HUES48 (cell line): Measurements from ENCODE around the gene SLK.

Source experiments
- H3K27ac ChIP-seq: one replicate; pipeline ENCODE4 v1.7.0; 2013; ENCODE audit warnings: low read depth, low read length, inconsistent platforms
- H3K27me3 ChIP-seq: 2 replicates; pipeline ENCODE4 v1.6.1; 2013; ENCODE audit warnings: mild to moderate bottlenecking, low read length; ENCODE audit not compliant: control insufficient read depth, insufficient read depth
- H3K36me3 ChIP-seq: 2 replicates; pipeline ENCODE4 v1.6.1; 2013; ENCODE audit warnings: low read length; ENCODE audit not compliant: control insufficient read depth, insufficient read depth
- H3K4me1 ChIP-seq: 2 replicates; pipeline ENCODE4 v1.6.1; 2013; ENCODE audit warnings: mild to moderate bottlenecking, low read length; ENCODE audit not compliant: control insufficient read depth, insufficient read depth
- H3K4me3 ChIP-seq: 2 replicates; pipeline ENCODE4 v1.5.1; 2013; ENCODE audit warnings: mild to moderate bottlenecking, low read depth, low read length
- H3K9ac ChIP-seq: 2 replicates; pipeline ENCODE4 v1.6.1; 2013; ENCODE audit warnings: mild to moderate bottlenecking, low read depth, low read length, moderate library complexity
- H3K9me3 ChIP-seq: 2 replicates; pipeline ENCODE4 v1.6.1; 2013; ENCODE audit warnings: low read length; ENCODE audit not compliant: control insufficient read depth, insufficient read depth

The SLK gene

DNA sequence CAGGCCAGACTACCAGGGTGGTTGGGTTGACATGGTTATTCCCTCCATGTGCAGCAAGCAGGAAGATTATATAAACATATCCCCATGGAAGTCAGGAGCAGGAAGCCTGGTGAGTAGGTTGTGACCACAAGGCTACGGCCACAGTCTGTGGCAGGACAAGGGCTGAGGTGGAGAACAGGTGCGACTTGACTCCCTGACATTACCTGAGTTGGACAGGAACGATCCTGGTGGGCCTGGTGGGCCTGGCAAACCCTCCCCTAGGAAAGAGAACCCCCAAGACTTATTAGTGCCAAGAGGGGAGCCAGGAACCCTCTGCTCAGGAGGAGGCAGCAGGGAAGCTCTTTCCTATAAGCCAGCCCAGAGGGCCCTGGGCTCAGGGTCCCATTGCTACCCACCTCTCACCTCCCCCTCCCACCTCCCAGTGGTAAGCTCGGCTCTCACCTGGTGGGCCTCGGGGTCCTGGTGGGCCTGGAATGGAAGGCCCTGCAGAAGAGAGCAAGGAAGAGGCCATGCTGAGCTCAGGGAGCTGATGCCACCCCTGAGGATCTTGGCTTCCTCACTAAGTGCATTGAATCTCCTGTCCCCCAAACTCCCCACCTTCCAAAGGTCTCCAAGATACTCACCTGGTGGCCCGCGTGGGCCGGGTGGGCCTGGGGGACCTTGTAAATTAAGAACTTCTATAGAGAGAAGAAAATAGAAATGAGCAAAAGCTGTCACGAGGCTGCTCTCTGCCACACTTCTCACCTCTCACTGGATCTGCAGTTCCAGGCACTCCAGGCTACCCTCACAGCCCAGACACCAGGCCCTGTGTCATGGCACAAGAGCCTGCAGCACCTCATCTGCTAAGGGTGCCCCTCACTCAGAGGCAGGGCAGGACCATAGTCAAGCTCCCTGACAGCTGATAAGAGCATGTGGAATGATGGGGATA, 74.2 kb downstream of the SLK start:
- Histone ChIP-seq H3K4me1 (peaks cover 6% of the 10 kb centered on the region), H3K36me3 (no peaks in the 10 kb centered on the region), H3K4me3 (no peak overlapping the region), H3K9me3 (no peaks in the 10 kb centered on the region), H3K27ac (no peak overlapping the region), H3K9ac (no peak overlapping the region), H3K27me3 (no peaks in the 10 kb centered on the region)

DNA sequence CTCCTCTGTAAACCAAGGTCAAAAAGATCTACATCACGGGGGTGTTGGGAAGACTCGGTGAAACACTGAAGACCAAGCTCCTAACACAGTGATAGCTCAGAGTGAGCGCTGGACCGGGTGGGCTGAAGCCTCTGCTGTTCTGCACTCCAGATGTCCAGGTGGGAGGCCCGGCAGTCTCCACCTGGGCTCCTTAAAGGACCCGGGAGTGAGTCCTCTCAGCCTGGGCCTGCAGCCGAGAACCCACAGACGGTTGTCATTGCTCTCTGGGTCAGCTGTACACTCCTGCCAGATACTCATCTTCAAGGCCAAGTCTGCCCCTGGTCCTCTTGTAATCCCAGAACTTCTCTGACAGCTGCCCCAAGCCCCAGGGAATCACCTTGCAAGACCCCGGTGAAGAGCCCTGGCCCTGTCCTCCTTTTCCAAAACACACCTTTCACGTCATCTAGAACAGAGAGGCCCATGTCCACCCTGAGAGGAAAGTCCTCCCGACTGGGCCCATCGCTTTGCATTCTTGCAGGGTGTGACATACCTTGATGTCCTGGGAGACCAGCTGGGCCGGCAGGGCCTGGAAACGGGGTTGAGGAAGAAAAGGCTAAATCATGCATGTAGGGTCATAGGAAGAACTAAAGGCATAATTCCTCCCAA, 75.1 kb downstream of the SLK start:
- no peaks in the 10 kb centered on the region for H3K27me3 ChIP-seq
- H3K9me3 ChIP-seq: no peaks in the 10 kb centered on the region
- no peak overlapping the region for H3K9ac ChIP-seq
- no peak overlapping the region for H3K4me3 ChIP-seq
- H3K36me3 ChIP-seq: no peaks in the 10 kb centered on the region
- H3K27ac ChIP-seq: no peak overlapping the region
- H3K4me1 ChIP-seq: peaks cover 6% of the 10 kb centered on the region

DNA sequence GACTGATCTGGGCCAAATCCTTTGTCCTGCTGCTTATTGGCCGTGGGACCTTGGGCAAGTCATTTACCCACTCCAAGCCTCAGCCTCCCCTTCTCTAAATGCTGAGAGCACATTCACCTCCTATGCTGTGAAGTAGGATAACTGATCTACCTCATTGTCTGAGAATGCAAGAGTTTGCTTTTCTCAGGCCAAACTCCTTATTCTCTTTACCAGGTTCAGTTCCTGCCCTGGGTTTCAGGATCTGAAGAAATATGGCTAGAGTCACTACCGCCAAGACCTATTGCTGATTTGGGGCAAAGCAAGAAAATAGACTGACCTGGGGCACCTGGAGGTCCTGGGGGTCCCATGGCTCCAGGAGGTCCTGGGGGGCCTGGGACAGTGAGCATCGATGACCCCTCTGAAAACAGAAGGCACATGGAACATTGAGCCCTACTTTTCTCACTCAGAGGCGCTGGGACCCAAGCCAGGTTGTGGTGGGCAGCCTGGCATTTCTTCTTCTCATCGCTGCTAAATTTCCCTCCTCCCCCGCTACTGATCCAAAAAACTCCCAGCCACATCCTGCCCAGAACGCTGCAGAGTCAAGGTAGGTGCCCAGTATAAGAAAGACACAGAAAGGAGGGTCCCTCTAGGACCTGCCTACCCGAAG, 76.4 kb downstream of the SLK start:
- Histone ChIP-seq H3K9ac (no peak overlapping the region), H3K36me3 (no peaks in the 10 kb centered on the region), H3K27ac (no peak overlapping the region), H3K9me3 (no peaks in the 10 kb centered on the region), H3K4me1 (peaks cover 6% of the 10 kb centered on the region), H3K27me3 (no peaks in the 10 kb centered on the region), H3K4me3 (no peak overlapping the region)

DNA sequence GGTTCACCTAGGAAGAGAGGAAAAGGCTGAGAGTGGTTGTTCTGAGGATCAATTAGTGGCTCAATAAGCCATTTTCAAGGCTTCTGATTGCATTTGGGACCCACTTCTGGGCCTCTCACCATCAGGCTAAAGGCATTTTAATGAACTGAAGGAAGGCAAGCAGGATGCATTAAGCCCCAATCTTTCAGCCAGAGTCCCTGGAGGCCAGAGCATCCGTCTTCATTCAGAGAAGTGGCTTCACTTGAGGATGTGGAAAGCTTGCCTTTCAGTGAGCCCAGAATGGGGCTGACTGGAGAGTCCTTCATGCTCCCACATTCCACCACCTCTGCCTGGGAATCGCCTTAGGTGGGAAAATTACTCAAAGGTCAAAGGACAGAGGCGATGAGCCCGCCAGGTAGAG, 76.9 kb downstream of the SLK start:
- no peak overlapping the region for H3K9ac ChIP-seq
- no peaks in the 10 kb centered on the region for H3K27me3 ChIP-seq
- H3K4me3 ChIP-seq: no peak overlapping the region
- no peak overlapping the region for H3K27ac ChIP-seq
- no peaks in the 10 kb centered on the region for H3K9me3 ChIP-seq
- peaks cover 6% of the 10 kb centered on the region for H3K4me1 ChIP-seq
- H3K36me3 ChIP-seq: no peaks in the 10 kb centered on the region

DNA sequence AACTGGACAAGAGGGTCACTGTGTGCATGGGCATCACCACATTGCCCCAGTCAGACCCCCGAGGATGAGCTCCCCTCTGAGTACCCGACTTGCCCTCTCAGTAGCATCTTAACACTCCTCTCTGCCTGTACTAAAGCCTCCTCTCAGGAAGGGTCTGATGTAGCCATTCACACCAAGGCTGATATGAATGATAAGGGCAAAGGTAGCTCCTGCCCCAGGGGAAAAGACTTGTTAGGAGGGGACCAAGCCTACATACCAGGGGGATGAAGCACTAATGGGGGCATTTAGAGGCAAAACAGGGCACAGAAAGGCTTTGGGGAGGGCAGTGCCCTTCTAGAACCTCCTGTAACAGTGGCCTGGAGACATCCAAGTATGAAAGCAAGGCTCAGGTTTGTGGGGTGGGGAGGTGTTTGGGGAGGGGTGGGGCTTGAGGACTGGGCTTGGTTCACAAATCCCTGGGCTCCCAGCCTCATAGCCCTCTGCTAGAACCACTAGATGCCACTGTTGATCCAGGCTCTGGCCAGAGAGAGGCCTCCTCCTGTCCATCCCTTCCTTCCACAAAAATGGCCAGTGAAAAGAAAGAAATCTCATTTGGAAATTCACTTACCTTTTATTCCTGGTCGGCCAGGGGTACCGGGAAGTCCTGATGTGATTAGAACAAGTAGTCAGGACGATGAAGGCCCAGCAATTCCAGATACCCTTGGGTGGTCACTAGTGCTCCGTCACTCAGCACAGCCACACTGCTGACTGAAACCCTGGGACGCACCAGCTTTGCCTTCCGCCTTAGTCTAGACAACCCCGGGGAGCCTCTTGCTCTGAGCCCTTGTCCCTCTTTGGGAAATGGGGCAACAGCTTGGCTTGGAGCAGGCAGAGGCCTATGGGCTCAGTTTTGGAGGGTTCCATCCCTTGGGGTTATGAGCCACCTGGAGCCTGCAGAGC, 78.5 kb downstream of the SLK start:
- no peak overlapping the region for H3K27ac ChIP-seq
- H3K36me3 ChIP-seq: no peaks in the 10 kb centered on the region
- peaks cover 6% of the 10 kb centered on the region for H3K4me1 ChIP-seq
- H3K4me3 ChIP-seq: no peak overlapping the region
- H3K9me3 ChIP-seq: no peaks in the 10 kb centered on the region
- no peak overlapping the region for H3K9ac ChIP-seq
- no peaks in the 10 kb centered on the region for H3K27me3 ChIP-seq

DNA sequence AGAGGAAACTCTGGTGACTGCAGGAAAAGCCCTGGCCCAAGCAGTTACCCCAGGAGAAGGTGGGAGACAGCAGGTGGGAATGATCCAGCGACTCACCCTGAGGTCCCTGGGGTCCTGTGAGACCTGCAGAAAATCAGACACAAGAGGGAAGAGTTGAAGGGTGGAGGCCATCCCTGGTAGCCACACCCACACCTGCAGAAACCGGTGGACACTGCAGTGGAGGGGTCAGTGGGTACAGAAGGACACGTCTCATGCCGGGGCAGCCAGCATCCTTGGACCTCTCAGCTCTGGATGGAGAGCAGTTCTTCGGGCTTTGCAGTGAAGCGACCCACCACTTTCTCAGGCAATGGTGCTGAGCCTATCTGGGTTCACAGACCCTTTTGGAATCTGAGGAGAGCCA, 79.7 kb downstream of the SLK start:
- Histone ChIP-seq H3K9me3 (no peaks in the 10 kb centered on the region), H3K27me3 (no peaks in the 10 kb centered on the region), H3K4me1 (peaks cover 6% of the 10 kb centered on the region), H3K9ac (no peak overlapping the region), H3K27ac (no peak overlapping the region), H3K36me3 (no peaks in the 10 kb centered on the region), H3K4me3 (no peak overlapping the region)

DNA sequence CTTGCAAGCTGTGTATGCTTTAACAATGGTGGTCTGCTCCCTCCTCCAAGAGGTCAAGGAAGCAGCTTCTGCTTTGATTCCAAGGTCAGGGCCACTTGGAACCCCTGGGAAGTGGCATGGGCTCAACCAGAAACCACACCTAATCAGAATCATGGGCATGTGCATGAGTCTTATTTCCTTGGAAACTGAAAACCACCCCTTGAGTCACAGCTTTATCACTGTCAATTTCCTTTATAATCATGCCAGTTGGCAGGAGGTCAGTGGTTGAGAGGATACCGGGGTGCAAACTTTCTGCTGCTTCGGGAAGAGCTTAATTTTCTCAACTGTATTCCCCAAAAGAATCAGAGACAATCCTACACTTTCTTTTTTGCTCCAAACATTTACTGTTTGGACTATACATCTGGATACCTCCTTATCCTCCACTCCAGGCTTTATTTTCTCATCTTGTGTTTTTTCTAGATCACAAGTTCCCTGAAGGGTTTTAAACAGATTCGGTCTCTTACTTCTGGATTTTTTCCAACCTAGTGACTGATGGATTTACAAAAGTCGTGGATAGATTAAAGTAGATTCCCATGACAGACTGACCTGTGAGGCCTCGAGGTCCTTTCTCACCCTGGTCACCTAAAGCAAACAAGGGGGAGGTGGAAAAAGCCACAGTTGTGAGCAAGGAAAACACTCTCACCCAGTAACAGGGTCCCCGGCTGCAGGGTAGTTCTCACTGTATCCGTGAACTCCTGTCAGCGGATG, 82.7 kb downstream of the SLK start:
- Histone ChIP-seq H3K4me1 (peaks cover 6% of the 10 kb centered on the region), H3K27me3 (no peaks in the 10 kb centered on the region), H3K9me3 (no peaks in the 10 kb centered on the region), H3K4me3 (no peak overlapping the region), H3K27ac (no peak overlapping the region), H3K9ac (no peak overlapping the region), H3K36me3 (no peaks in the 10 kb centered on the region)

DNA sequence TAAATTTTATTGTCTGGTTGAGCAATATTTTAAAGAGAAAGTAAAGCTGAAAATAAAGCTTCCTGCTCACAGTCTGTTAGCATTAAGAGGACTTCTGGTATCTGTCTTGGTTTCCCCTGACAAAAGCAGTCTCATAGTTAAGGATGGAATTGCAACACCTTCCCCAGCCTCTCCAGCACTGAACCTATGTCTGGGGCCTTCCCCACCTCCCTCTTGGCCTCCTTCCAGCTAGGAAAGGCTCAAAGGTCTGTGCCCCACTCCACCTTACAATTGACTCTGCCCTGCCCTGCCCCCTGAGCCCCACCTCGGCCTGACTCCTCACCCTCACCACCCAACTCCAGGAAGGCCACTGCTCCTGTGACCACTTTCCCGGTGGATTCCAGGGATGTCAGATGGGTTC, 85.5 kb downstream of the SLK start:
- Histone ChIP-seq H3K27ac (no peak overlapping the region), H3K36me3 (no peaks in the 10 kb centered on the region)

DNA sequence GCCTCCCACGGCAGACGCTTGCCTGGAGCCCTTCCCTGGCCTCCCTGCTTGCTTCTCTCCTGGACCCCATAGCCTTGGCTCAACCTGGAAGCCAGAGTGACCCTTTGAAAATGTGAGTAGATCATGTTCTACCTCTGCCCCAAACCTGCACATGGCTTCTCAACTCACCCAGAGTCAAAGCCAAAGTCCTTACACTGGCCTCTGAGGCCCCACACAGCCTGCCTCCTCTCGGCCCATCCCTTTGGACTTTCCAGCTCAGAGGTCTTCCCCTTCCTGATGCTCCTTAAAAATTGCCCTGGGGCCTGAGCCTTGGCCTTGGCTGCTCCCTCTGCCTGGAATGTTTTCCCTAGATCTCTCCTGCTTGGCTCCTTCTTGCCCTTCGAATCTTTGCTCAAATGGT, 86.3 kb downstream of the SLK start:
- H3K36me3 ChIP-seq: no peaks in the 10 kb centered on the region
- no peaks in the 10 kb centered on the region for H3K27me3 ChIP-seq
- no peak overlapping the region for H3K27ac ChIP-seq
- no peak overlapping the region for H3K4me3 ChIP-seq
- H3K4me1 ChIP-seq: peaks cover 12% of the 10 kb centered on the region
- no peak overlapping the region for H3K9ac ChIP-seq
- H3K9me3 ChIP-seq: no peaks in the 10 kb centered on the region

More for the DNA sequence above, 85.5 kb downstream of the SLK start:
- Histone ChIP-seq H3K4me3 (no peak overlapping the region), H3K9me3 (no peaks in the 10 kb centered on the region), H3K27me3 (no peaks in the 10 kb centered on the region), H3K4me1 (peaks cover 5% of the 10 kb centered on the region), H3K9ac (no peak overlapping the region)

DNA sequence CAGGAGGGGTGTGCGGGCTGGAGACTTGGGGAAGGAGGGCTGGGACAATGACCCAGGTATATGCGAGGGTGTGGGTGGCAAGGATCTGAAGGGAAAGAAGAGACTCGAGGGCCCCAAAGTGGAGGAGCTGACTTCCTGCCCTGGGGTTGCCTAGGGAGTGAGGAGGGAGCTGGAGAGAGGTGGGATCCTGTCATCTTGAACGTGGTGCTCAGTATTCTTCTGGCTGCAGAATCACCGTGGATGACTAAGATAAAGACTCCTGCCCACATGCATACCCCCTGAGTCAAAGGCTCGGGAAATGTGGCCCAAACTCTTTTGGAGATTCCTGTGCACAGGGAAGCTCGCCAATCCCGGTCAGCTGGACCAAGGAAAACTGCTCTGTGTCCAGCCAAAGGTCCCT, 87.5 kb downstream of the SLK start:
- Histone ChIP-seq H3K36me3 (no peaks in the 10 kb centered on the region), H3K4me3 (no peak overlapping the region), H3K9me3 (no peaks in the 10 kb centered on the region), H3K27me3 (no peaks in the 10 kb centered on the region), H3K27ac (no peak overlapping the region), H3K9ac (no peak overlapping the region), H3K4me1 (peaks cover 21% of the 10 kb centered on the region)
